CD4-positive, alpha-beta T cell treated with Interleukin-10 for 1 hour (primary cell): ENCODE measurements around the gene KRTAP10-12.
"Not testable (repeated sequence)": the region's sequence is repeated elsewhere in the genome, so short reads cannot be mapped to it uniquely, and the experiment has no call there.

Source experiments
- DNase-seq: peaks from one replicate; pipeline ENCODE4 v3.0.0-alpha.2; 2020

Gene KRTAP10-12

DNA sequence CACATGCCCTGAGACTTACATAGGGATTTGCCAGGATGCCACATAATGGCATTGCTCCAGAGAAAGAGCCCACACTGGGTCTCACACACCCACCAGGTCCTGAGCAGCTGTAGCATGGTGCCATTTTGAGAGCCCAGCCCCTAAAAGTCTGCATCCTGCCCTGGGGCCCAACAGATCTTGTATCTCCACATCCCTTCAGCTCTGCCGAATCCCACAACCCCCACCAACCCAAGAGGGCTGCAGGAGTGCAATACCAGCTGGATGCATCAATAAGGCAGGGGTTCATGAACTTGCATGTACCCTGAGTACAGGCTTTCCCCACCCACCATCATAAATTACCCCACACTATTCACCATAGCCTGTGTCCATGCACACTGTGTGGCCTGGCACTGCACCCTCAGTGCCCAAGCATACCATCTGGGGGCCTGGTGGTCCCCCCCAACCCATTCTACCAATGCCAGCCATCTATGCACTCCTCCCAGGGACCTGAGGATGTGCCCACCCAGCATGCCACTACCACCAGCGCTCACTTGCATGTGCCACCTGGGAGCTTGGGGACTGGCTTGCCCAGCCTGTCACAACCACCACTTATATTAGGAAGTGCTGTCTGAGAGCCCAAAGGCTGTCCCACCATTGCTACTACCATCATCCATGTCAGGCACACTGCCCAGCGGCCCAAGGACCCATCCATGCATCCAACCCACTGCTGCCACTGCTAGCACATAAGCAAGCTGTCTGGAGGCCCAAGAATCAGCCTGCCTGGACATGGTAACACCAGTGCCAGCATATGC is 26.1 kb upstream of the KRTAP10-12 start:
- no peak for DNase-seq

- DNase-seq = no peak
These were observed 25.1 kb upstream of the KRTAP10-12 start for GRCh38 chr21:44671911-44672310.

GRCh38 chr21:44677881-44678280 is 19.1 kb upstream of the KRTAP10-12 start:
- no peak for DNase-seq

GRCh38 chr21:44681152-44681551 is 15.8 kb upstream of the KRTAP10-12 start:
- no peak for DNase-seq

GRCh38 chr21:44681861-44682579 is 15.0 kb upstream of the KRTAP10-12 start, which contains the start of gene KRTAP12-1:
Gene KRTAP12-1, minus strand, starts transcription at chr21:44682163. Its CDS starts 40 bp downstream, at chr21:44682123.
- no peak for DNase-seq

- no peak for DNase-seq
These were observed 14.3 kb upstream of the KRTAP10-12 start for GRCh38 chr21:44682580-44683151.

GRCh38 chr21:44684077-44684476 is 12.9 kb upstream of the KRTAP10-12 start:
- no peak for DNase-seq

DNA sequence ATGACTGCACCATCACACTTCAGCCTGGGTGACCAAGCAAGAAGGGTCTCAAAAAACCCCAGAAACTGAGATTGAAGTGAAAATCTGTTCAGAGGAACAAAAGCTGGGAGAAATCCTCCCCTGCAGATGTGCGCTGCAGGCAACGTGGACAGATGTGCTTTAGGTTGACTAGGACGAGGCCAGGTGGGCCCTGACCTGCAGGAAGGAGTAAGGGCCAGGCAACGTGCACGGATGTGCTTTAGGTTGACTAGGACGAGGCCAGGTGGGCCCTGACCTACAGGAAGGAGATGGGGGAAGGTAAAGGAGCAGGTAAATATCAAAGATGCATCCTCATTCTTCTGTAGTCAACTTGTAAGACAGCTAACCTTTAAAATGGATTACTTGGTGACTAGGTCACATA is 12.5 kb upstream of the KRTAP10-12 start:
- DNase-seq = no peak

- DNase-seq = not testable (repeated sequence)
These were observed 11.9 kb upstream of the KRTAP10-12 start for GRCh38 chr21:44685050-44685449.

- no peak for DNase-seq
These were observed 10.8 kb upstream of the KRTAP10-12 start for GRCh38 chr21:44686000-44686781.

GRCh38 chr21:44686843-44687561 is 10.0 kb upstream of the KRTAP10-12 start:
- no peak for DNase-seq

DNA sequence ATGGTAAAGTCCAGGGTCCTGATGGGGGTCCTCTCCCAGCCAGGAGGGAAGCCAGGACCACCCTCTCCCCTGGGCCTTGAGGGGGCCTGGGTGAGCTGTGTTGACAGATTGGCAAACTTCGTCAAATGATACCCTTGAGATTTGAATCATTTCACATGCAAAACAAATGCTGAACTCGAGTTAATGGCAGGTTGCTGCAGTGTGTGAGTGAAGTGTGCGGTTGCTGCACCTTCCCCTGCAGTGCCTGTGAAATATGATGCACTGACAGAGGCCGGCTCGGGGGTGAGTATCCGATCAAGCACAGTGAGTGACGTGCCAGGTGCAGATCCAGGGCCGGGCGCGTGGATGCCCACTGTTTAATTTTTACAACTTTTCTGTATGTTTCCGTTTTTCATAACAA is 9.3 kb upstream of the KRTAP10-12 start:
- no peak for DNase-seq

DNA sequence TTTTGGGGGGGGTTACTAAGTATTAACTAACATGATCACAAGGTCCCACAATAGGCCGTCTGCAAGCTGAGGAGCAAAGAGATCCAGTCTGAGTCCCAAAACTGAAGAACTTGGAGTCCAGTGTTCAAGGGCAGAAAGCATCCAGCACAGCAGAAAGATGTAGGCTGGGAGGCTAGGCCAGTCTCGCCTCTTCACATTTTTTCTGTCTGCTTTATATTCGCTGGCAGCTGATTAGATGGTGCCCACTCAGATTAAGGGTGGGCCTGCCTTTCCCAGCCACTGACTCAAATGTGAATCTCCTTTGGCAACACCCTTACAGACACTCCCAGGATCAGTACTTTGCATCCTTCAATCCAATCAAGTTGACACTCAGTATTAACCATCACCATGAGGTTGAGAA is 7.2 kb upstream of the KRTAP10-12 start:
- DNase-seq = not testable (repeated sequence)

DNA sequence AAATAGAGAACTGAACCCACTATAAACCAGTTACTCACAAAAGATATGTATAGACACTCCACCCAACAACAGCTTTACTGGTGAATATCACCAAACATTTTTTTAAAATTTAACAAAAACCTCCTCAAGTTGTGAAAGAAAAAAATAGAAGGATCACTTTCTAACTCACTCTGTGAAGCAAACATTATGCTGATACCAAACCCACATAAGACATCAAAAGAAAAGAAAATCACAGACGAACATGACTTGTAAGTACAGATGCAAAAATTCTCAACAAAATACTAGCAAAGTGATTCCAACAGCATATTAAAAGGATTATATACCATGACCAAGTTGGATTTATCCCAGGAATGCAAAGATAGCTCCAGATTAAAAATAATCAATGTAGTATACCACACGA is 5.3 kb upstream of the KRTAP10-12 start:
- DNase-seq = no peak

DNA sequence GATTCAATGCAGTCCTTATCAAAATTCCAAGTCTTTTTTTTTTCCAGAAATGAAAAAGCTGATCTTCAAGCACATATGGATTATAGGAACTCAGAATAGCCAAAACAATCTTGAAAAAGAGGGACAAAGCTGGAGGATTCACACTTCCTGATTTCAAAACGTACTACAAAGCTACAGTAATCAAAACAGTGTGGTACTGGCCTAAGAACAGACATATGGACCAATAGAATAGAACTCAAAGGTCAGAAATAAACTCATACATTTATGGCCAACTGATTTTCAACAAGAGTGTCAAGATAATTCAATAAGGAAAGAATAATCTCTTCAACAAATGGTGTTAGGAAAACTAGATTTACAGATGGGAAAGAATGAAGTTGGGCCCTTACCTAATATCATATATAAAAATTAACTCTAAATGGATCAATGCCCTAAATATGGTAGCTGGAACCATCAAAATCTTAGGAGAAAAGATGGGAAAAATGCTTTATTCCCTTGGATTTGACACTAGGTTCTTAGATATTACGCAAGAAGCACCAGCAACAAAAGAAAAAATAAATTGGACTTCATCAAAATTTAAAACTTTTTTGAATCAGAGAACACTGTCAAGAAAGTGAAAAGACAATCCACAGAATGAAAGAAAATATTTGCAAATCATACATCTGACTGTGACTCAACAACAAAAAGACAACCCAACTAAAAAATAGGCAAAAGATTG is 4.0 kb upstream of the KRTAP10-12 start:
- DNase-seq = no peak

DNA sequence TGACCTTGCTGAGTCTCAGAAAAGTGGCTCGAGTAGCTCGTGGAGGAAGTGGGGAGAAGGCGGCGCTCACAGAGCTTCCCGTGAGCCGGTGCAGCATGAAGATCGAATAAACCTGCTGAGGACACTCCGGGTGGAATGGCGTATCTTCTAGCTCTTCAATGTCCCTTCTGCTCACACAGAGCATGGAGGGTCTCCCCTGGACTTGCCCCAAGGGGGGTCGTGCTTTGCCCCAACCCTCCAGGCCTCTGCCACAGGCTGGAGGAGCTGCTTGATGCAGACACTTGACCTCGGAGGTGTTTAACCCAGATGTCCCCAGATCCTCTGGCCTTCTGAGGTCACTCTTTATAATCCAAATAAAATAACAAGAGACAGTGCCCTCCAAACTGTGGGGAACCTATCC is 2.2 kb upstream of the KRTAP10-12 start:
- DNase-seq = no peak

GRCh38 chr21:44695184-44695583 is 1.8 kb upstream of the KRTAP10-12 start:
- DNase-seq = no peak

DNA sequence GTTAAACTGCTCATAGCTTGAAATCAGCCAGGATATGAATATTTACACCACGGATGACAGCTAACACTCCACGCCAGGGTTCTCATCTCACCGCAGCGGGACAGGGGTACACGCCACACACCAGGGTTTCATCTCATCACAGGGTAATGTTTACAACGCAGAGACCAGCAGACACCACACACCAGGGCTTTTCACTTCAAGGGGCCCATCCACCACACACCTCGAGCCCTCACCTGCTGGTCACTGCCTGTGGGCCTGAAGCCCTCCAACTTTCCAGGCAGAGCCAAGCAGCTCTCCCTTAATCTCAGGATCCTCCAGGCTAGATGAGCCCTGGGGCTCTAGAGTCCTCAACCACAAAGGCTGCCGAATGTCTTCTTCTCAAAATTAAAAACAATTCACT is 1.3 kb upstream of the KRTAP10-12 start:
- DNase-seq = no peak

DNA sequence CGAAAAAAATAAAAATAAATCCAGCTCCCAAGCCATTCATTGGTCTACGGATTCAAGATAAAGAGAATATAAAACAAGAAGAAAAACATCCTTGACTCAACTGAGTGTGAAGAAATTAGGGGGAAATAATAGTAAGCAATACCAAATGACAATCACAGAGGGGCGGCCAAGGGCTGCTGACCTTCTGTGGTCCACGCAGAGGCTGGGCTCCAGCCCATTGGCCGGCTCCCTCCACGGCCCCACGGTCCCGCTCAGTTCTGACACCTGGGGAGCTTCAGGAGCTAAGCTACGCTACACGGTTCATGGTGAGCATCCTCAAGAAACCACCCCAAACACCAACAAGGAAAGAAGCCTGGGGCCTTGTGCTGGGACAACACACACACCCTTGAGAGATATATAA is 400 bp upstream of the KRTAP10-12 start:
- no peak for DNase-seq

DNA sequence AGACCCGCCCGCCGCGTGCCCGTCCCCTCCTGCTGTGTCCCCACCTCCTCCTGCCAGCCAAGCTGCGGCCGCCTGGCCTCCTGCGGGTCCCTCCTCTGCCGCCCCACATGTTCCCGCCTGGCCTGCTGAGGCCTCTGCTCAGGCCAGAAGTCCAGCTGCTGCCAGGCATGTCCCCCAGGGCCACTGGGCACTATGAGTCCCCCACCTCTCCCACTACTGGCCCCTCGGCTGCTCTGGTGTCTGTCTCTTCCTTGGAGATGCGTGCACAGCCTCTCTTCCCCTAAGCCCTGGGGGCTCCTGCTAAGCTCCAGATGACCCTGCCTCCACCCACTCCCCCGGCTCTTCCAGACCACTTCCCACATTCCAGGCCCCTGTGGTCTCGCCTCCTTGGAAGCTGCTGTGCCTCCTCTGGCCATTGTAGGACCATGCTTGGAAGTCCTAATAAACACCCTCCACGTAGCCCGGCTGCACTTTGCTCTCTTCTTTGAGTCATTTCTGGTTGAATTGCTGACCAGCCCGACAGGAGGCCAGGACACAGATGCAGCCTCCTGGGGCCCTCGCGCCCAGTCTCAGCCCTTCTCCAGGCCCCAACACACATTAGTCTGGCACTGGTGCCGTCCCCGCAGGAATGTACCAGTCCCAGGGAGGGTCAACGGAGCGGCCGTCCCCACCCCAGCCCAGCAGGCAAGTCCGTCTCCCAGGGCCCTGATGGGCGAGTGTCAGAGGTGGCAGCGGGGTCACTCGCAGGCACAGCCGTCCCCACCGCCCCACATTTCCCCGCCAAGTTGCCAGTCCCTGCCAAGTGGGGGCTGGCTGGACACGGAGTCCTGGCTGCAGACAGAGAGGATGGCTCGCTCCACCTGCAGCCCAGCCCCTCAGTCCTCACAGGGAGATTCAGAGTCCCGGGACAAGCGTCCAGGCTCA is 1.1 kb downstream of the KRTAP10-12 start:
- no peak for DNase-seq
